ENCODE measurements around the gene RUSF1.

GRCh38 chr16:31485571-31485970 lies 22.6 kb downstream of the RUSF1 start:
- no peak for TF ChIP-seq CEBPZ (IDR thresholded peaks at IDR 0.05; ENCODE audit: low read depth, low read length)
- TF ChIP-seq RFX5 (IDR thresholded peaks at IDR 0.05; ENCODE audit: low read depth, low read length), result no peak
- no peak for TF ChIP-seq ZNF217 (IDR thresholded peaks at IDR 0.05)
- no peak for TF ChIP-seq SPI1 (IDR thresholded peaks at IDR 0.05; ENCODE audit: borderline replicate concordance, insufficient read depth, low read depth, low read length)
- no peak for TF ChIP-seq YBX1 (IDR thresholded peaks at IDR 0.05)
- TF ChIP-seq CTCF (IDR thresholded peaks at IDR 0.05 in 2 of 3, conservative IDR thresholded peaks at IDR 0.05 in 1 of 3; ENCODE audit: control insufficient read depth in 2 of 3, extremely low read depth in 1 of 3, insufficient read depth in 1 of 3, low read depth in 3 of 3, low read length in 3 of 3), result no peak
- no peak for TF ChIP-seq CREM (IDR thresholded peaks at IDR 0.05; ENCODE audit: low read depth)
- TF ChIP-seq POLR2A (IDR thresholded peaks at IDR 0.05; ENCODE audit: low read depth, low read length), result no peak

Data from GM12878 (cell line).